Embryonic facial prominence (tissue), 1 donor: ENCODE results near the gene RIC8A.
A peak's percentile ranks its signal among the peaks of the same experiment; 100 is the strongest.
"Not testable (repeated sequence)": the region's sequence is repeated elsewhere in the genome, so short reads cannot be mapped to it uniquely, and the experiment has no call there.

Source experiments
- DNase-seq: peaks from one replicate; pipeline ENCODE4 v3.0.0-alpha.2; 2016; ENCODE audit errors: extremely low spot score

Gene RIC8A

GRCh38 chr11:207208-207862 lies at the start of gene RIC8A, which contains the start of gene BET1L:
Gene RIC8A, plus strand, starts transcription at chr11:207708. Its CDS starts 1,147 bp downstream, at chr11:208855.
Gene BET1L, minus strand, starts transcription at chr11:207399. Its CDS starts 78 bp downstream, at chr11:207321.
- peak; percentile 94 for DNase-seq

- DNase-seq = not testable (repeated sequence)
Observed at GRCh38 chr11:180242-180641, 27.3 kb upstream of the RIC8A start.

GRCh38 chr11:189200-189783 lies 18.2 kb upstream of the RIC8A start:
- not testable (repeated sequence) for DNase-seq

- not testable (repeated sequence) for DNase-seq
Observed at GRCh38 chr11:189843-190311, 17.6 kb upstream of the RIC8A start.

GRCh38 chr11:190546-190945 lies 17.0 kb upstream of the RIC8A start:
- not testable (repeated sequence) for DNase-seq

GRCh38 chr11:191490-192478 lies 15.7 kb upstream of the RIC8A start:
- DNase-seq = not testable (repeated sequence)

- DNase-seq = not testable (repeated sequence)
Observed at GRCh38 chr11:192674-193128, 14.8 kb upstream of the RIC8A start, which contains the start of gene SCGB1C1. Gene SCGB1C1, plus strand, starts transcription at chr11:193078. Its CDS starts 22 bp downstream, at chr11:193100.

GRCh38 chr11:193481-193880 lies 14.0 kb upstream of the RIC8A start:
- DNase-seq = not testable (repeated sequence)

GRCh38 chr11:196786-197731 lies 10.4 kb upstream of the RIC8A start:
- DNase-seq = no peak

- no peak for DNase-seq
Observed at GRCh38 chr11:197741-198235, 9.7 kb upstream of the RIC8A start.

GRCh38 chr11:198236-198806 lies 9.2 kb upstream of the RIC8A start:
- DNase-seq = no peak

- no peak for DNase-seq
Observed at GRCh38 chr11:199004-199581, 8.4 kb upstream of the RIC8A start.

- DNase-seq = no peak
Observed at GRCh38 chr11:199782-200181, 7.7 kb upstream of the RIC8A start.

GRCh38 chr11:200224-201003 lies 7.1 kb upstream of the RIC8A start:
- no peak for DNase-seq

- no peak for DNase-seq
Observed at GRCh38 chr11:201966-202365, 5.5 kb upstream of the RIC8A start.

GRCh38 chr11:202490-202889 lies 5.0 kb upstream of the RIC8A start:
- no peak for DNase-seq

GRCh38 chr11:203056-203944 lies 4.2 kb upstream of the RIC8A start:
- DNase-seq = no peak
